Measurements from ENCODE around the gene LYL1. TPM values are rescaled to one million over a fixed set of nuclear protein-coding genes. Genes with fewer than 3 reads are reported as not detected.

LYL1 gene
- polyA plus RNA-seq, 4 donors: 4.6 to 7.4 (median 4.7) TPM

DNA sequence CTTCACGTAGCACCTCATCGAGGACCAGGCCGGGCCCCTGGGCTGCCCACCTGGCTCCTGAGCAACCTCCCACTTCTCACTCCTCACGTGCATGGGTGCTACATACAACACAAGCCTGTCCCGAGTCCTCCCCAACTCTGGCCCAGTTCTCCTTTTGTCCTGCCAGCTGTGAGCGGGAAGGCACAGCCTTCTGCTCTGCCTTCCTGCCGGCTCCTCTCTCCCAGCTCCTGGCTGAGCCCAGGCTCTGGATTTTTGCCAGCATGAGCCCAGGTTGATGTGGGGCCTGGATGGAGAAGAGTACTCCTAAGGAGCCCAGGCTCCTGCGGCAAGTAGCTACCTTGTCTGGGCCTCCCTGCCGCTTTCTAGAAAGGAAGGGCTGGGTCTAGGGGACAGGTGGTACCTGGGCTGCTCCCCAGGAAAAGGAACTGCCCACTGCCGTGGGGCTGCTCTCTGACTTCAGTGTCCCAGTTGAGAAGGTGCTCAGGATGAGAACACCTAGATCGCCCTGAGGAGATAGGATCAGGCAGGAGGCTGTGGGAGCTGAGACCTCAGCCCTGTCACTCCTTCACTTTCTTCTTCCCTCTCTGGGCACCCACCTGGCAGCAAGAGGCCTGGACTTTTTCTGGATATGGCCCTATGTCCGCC, 23.6 kb downstream of the LYL1 start:
- DNase-seq (ENCODE audit: low read depth in 4 of 4, low spot score in 3 of 4): no peak

DNA sequence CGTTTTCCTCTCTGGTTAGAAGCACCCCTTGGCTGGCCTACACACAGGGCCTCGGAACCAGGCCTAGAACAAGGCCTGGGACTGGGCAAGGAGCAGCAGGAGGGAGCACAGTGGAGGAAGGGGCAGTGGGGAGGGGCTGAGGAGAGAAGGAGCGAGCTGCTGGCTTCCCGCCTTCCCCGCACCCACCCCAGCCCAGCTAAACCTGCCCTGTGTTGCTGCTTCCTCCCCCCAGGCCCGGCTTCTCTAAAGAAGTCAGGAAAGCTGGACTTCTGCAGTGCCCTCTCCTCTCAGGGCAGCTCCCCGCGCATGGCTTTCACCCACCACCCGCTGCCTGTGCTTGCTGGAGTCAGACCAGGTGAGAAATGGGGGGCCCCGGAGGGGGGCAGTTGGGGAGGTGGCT, 24.3 kb downstream of the LYL1 start:
- no peak for DNase-seq (ENCODE audit: low read depth in 4 of 4, low spot score in 3 of 4)

DNA sequence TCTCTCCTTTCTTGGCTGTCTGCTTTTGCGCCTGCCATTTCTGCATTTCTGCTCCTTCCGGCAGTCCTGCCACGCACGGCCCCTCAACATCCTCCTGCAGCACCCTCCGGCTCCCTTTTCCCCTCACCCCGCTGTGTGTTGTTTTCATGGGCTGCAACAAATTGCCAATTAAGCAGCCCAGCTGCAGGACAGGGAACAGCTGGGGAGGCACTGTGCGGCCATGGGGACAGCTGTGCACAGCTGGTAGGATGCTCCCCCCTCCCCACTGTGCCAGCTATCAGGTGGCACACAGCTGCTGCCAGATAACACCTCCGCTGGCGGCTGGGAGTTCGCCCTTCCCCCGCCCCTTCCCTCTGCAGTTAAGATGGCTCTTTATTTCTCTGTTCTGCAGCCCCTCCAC, 25.4 kb downstream of the LYL1 start:
- no peak for DNase-seq (ENCODE audit: low read depth in 4 of 4, low spot score in 3 of 4)

DNA sequence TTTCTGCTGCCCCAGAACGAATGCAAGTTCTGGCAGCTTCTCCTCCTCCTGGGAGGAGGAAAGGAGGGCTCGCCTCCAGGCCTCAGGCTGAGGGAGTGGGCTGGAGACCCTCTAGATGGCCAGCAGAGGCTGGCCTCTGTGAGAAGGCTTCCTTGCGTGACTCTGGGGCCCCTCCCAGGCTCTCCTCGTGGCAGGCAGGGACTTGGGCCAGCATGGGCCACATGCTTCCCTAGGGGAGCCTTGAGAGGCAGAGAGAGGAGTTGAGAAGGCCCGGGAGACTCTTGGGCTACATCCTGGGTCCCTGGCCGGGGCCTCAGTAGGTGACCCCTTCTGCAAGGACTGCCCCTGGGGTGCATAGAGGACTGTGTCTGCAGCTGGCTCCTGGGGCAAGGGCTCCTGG, 25.9 kb downstream of the LYL1 start:
- DNase-seq (ENCODE audit: low read depth in 4 of 4, low spot score in 3 of 4): no peak

DNA sequence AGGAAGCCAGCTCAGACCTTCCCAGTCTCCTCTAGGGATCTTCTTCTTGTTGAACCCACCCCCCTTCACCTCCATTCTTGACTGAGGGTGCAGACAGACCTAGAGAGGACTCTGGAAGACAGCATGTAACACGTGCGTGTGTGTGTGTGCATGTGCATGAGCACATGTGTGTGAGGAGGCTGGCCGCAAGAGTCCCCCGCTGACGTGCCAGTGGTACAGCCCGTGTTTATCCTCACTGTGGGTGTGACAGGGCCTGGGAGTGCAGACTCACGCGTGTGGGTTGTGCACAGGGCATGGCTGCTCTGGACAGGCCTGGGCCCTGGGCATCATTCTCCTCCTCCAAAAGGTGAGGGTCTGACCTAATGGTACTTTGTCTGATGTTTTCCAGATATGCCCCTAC, 26.3 kb downstream of the LYL1 start:
- DNase-seq (ENCODE audit: low read depth in 4 of 4, low spot score in 3 of 4): no peak

DNA sequence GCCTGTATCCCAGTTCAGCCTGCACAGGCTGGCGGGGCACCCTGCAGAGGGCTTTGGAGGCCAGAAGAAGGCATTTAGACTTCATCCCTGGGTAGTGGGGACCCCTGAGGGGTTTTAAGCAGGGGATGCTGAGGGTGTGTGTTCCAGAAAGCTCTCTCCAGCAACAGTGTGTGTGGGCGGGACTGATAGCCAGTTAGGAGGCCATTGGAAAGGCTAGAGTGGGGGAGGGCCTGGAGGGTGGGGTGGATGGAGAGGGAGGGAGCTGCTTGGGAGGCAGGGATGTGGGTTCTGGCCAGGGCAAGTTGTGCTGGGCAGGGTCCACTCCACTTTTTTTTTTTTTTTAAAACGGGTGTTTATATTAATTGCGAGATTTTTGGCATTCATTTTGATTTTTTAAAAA, 28.3 kb downstream of the LYL1 start:
- DNase-seq (ENCODE audit: low read depth in 4 of 4, low spot score in 3 of 4): no peak

DNA sequence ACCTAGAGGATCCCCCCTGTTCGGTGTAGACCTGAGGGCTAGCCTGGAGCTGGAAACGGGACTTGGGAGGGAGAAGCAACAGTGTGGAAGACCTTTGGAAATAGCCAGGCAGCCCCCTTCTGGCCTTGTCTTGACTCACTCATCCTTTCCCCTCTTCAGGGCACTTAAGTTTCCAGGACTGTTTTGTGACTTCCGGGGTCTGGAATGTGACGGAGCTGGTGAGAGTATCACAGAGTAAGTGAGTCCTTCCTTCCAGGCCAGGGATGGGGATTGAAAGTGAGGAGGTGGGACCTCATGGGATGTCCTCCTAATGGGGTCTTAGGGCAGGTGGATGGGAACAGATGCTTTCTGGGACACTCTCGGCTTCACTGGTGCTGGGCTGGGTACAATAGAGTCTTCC, 29.4 kb downstream of the LYL1 start:
- no peak for DNase-seq (ENCODE audit: low read depth in 4 of 4, low spot score in 3 of 4)

DNA sequence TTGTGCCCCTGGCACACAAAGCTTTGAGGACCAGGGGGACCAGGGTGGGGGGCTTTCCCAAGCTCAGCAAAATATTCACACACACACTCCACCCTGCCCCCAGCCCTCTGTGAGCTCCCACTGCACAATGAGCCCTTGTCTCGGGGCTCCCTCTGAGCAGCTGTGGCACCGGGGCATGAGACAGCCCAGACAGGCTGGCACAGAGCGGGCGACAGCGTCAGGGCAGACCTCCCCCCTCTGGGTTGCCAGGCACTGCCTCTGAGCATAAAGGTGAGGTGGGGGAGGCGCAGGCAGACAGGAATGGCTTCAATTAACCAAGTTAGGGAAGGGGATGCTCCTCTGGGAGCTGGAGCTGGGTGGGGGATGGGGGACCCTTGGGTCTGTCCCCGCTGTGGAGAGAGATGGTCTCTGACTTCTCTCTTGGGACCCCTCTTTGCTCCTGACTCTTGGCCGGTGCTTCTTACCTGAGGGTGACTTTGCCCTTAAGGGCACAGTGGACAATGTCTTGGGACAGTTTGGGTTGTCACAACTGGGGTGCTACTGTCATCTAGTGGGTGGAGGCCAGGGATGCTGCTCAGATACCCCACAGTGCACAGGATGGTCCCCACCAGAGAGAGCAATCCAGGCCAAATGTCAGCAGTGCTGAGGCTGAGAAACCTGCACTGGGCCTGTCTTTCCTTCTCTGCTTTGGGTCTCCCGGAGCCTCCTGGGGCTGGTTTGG, 30.3 kb downstream of the LYL1 start:
- DNase-seq (ENCODE audit: low read depth in 4 of 4, low spot score in 3 of 4): no peak

DNA sequence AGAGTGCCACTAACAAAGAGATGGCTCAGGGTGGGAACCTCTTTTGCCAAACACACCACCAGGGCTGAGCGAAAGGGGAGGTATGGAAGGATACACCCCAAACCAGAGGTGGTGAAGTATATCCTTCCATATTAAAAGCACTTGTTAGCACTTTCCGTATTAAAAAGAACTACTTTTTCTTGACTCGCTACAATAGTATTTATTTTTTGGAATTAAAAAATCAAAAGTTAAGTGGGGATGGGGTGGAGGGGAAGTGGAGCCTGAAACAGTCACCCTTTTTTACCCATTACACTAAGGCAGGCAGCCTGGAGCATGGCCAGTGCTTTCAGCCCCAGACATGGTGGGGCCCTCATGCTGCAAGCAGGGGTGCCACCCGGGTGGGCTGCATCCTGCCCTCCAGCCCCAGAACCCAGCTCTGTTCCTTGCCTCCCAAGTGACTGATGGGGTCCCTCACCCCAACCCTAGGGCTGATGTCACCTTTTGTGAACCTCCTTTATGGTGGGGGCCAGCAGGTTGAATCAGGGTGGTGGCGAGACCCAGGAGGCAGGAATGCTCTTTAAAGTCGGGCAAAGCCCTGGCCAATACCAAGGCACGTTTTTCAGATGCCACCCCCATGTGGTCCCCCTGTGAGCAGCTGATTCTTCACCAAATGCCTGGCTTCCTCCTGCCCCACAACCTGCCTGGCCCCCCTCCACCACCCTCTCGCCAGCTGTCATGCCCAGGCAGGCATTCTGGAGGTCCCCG, 31.0 kb downstream of the LYL1 start:
- no peak for DNase-seq (ENCODE audit: low read depth in 4 of 4, low spot score in 3 of 4)

DNA sequence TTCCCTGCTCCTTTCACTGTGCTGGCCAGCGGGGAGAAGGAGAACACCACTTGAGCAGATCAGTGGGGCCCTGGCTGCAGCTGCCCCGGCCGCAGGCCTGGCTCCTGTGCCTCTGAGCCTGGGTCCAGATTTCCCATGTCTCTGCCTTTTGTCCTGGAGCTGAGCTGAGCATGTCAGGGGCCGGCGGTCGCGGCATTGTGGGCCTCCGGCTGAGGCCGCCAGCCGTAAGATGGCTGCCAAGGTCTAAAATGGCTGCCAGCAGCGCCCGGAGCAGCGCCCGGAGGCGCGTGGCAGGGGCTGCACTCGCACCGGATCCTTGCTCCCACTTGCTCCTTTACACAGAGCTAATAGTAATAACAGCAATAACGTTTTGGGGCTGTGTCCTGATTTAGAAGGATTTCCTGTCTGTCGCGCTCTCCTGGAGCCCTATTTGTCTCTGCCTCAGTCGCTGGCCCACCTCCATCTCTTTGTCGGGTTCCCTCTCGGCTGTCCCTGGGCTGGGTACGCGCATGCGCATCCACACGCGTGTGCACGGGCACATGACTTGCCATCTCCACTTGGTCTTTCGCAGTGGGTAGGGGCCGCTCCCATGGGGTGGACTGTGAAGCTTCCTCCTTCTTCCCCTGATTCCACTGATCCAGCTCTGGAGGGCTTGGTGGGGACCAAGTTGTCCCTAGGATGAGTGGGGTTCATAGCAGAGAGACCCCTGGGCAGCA, 32.1 kb downstream of the LYL1 start:
- no peak for DNase-seq (ENCODE audit: low read depth in 4 of 4, low spot score in 3 of 4)

DNA sequence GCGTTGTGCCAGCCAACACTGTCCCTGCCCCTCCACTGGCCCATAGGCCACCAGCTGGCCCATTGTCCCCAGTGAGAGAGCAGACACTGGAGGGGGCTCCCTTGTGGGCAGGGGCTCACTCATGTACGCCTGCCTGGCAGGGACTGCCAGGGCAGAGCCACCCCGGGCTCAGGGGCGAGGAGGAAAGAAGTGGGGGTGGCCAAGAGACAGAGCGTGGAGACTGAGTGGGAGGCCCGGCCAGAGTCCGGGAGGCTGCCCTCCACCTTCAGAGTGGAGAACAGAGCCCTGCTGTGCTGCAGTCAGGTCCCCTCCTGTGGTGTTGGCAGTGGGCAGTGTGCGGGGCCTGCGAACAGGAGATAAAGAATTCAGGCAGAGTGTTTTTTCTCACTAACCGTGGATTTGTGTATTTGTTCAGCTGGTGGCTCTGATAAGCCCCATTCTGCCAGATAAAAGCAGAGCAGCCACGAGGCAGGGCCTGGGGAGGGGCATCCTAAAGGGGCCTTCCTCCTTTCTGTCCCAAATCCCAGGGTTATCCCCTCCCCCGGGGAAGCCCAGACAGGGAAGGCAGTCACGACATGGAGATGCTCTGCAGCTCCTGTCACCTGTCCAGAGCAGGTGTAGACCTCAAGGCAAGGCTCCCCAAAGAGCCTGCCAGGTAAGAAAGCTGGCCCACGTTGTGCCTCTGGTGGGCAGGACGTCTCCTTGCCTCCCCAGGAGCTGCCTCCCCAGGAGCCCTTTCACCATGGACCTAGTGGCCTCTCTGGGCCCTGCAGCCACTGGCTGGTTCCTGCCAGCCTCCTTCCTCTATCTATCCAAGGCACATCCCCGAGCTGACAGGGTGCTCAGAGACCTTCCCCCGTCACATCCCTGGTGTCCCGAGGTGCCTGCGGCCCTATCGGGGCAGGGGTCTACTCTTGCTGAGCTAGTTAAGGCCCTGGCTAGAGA, 33.0 kb downstream of the LYL1 start:
- no peak for DNase-seq (ENCODE audit: low read depth in 4 of 4, low spot score in 3 of 4)

DNA sequence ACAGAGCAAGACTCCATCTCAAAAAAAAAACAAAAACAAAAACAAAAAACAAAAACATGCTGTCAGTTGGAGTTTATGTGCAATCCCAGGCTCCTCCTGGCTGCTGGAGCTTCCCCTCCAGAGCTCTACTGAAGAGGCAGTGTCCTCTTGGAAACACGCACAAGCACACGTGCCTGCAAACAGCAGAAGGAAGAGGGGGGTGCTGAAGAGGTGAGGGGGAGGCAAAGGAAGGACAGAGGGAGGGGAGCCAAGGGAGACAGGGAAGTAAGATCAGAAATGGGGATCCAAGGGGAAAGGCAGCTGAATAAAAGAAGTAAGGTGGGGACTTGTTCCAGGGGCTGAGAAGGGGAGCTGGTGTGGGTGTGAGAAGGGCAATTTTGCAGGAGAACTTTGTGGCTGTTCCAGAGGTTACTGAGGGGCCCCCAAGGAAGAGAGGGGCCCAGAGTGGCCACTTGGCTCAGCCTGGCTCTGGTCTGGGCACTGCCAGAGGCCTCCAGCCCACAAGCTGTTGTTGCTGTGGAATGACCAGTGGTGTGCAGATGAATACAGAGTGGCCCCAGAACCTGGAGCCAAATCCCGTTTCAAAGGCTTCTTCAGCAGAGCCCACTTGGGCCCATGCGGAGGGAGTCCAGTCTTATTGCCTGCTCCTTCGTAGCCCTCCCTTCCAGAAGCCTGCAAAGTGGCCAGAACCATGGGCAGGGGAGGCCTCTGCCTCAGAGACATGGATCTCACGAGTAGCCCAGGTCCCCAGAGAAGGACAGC, 34.4 kb downstream of the LYL1 start:
- no peak for DNase-seq (ENCODE audit: low read depth in 4 of 4, low spot score in 3 of 4)

DNA sequence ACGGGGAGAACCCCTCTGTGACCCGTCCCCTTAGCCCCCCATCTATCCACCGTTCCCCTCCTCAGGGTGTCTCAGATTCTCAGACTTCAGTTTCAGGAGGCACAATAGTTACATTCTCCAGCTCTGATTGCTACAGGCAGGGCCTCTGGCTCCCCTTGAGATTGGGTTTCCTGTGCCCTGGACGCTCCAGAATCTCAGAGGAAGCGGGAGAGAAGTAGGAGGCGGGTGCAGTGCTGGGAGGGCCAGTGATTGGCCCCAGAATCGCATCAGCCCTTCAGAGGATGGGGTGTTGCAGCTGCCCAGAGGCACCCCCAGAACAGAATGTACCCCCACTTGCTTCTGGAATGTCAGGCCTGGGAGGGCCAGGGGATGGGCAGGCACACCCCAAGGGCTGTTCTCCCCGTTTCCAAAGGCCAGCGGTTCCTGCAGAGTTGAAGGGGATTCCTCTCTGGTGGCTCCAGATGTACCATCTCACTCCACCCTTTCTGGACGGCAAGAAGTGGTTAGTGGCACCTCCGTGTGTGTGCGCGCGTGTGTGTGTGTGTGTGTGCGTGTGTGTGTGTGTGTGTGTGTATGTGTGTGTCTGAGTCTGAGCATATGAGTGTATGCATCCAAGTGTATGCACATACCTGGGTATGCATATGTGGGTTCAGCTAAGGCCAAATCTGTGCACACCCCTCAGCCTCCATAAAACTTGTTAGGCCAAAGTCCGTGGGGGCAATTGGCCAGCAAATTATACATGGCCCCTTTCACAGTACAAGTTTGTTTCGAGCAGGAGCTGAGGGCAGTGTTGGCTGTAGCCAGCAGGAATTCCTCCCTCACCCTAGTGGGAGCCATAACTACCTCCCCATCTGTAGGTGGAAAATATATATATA, 35.5 kb downstream of the LYL1 start:
- no peak for DNase-seq (ENCODE audit: low read depth in 4 of 4, low spot score in 3 of 4)

DNA sequence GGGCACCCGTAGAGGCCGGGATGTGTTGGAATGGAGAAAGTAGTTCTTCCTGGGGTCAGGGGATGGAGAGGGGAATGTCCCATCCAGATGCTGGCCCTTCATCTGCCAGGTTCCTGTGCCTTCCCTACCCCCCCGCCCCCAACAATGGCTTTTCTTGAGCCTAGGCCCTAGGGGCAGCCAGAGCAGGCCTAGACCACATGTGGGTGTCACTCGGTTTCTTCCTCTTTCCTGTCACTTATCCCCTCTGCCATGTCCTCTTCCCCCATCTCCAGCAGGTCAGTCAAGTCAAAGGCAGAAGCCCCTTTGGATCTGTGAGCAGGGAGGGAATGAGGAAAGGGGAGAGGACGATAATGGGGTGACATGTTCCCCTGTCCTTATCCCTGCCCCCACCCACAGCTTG, 36.4 kb downstream of the LYL1 start:
- DNase-seq (ENCODE audit: low read depth in 4 of 4, low spot score in 3 of 4): no peak

DNA sequence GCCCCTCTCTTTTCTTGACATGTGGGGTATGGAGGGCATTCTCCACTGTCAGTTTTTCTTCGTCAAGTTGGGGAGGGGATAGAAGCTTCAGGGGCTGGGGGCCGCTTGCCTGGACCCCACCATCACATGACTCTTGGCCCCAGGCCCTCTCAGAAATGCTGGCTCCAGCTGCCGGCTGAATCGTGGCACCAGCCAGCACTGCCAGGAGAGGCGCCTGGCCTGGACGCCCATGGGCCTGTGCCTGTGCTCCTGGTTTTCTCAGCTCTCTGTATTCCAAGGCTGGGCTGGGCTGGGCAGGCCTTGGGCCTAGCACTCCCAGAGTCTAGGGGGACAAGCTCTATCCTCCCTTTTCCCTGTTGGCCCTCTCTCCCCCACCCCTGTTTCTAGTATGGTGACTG, 38.6 kb downstream of the LYL1 start:
- DNase-seq (ENCODE audit: low read depth in 4 of 4, low spot score in 3 of 4): no peak

DNA sequence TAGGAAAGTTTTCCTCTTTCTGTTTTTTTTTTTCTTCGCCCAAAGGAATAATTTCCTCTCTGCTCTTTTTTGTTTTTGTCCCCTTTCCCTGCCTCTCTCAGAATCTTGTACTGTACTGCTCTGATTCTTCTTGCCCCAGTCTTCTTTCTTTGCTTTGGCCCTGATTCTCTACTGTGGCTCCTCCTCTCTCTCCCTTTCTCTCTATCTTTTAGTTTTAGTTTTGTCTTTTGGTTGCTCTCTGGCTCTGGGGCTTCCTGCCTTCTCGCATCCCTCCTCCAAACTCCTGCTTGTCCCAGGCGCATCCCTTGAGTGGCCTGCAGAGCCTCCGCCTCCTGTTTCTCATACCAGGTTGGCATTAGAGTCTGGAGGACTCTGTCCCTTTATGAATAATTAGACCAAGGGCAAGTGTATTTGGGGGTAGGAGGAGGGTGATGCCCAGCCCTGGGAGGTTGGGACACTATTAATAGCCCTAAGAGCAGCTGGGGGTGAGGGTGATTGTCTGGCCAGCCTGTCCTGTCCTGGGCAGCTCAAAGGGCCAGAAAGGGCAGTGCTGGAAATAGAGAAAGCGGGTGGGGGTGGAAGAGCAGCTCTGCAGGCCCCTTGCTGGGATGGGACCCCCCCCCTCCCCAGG, 39.1 kb downstream of the LYL1 start:
- no peak for DNase-seq (ENCODE audit: low read depth in 4 of 4, low spot score in 3 of 4)

DNA sequence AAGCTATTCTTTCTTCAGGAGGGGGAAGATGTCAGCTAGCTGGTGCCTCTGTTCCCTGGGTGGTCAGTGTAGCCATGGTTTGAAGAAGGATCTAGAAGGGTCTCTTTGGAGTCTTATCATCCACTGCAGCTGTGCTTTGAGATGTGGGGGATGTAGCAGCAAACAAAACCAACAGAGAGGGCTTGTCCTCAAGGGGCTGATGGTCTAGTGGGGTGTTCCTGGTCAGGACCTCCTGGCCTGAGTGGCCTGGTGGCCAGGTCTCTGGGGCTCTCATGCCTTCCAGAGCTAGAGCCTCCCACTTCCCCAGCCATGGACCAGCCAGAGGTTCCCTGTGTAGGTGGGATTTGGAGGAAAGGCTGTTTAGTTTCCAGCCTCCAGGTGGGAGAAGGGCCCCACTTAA, 40.3 kb downstream of the LYL1 start:
- DNase-seq (ENCODE audit: low read depth in 4 of 4, low spot score in 3 of 4): no peak
